GM18505 (cell line): ENCODE results near the gene FASTK.

Source experiments
- ATAC-seq: cut with Tn5 transposase; IDR thresholded peaks from one replicate; pipeline ENCODE4 v1.9.1; 2021; ENCODE audit not compliant: unreplicated experiment
- POLR2A ChIP-seq: IDR thresholded peaks from 4 replicates; pipeline ENCODE4 v1.6.1; 2011; ENCODE audit warnings: borderline replicate concordance; ENCODE audit not compliant: insufficient read depth, insufficient read length; ENCODE audit errors: extremely low read depth

The FASTK gene

GRCh38 chr7:151099486-151100211 is 19.0 kb upstream of the FASTK start:
- no peak for TF ChIP-seq POLR2A

GRCh38 chr7:151095828-151096475 is 15.3 kb upstream of the FASTK start:
- no peak for ATAC-seq
- no peak for TF ChIP-seq POLR2A

More at GRCh38 chr7:151099486-151100211, 19.0 kb upstream of the FASTK start:
- no peak for ATAC-seq

- TF ChIP-seq POLR2A = no peak
- no peak for ATAC-seq
These were observed 14.7 kb upstream of the FASTK start for GRCh38 chr7:151095123-151095797.

GRCh38 chr7:151094675-151095074 is 14.1 kb upstream of the FASTK start:
- no peak for ATAC-seq
- TF ChIP-seq POLR2A = no peak

- no peak for TF ChIP-seq POLR2A
- no peak for ATAC-seq
These were observed 13.1 kb upstream of the FASTK start for GRCh38 chr7:151093748-151094147.

GRCh38 chr7:151091988-151092387 is 11.4 kb upstream of the FASTK start:
- no peak for ATAC-seq
- no peak for TF ChIP-seq POLR2A

- ATAC-seq = no peak
- no peak for TF ChIP-seq POLR2A
These were observed 10.8 kb upstream of the FASTK start for GRCh38 chr7:151091431-151091830.

- no peak for ATAC-seq
- TF ChIP-seq POLR2A = no peak
These were observed 10.4 kb upstream of the FASTK start for GRCh38 chr7:151091003-151091402.

- no peak for ATAC-seq
- no peak for TF ChIP-seq POLR2A
These were observed 9.5 kb upstream of the FASTK start for GRCh38 chr7:151089893-151090730.

- TF ChIP-seq POLR2A = no peak
- no peak for ATAC-seq
These were observed 8.5 kb upstream of the FASTK start for GRCh38 chr7:151088856-151089699.

GRCh38 chr7:151088019-151088855 is 7.6 kb upstream of the FASTK start:
- no peak for ATAC-seq
- no peak for TF ChIP-seq POLR2A
